GM12872 (cell line): ENCODE measurements around the gene NR2E1.

Source experiments
- TF ChIP-seq, protein P1 (sequence below): IDR thresholded peaks from 3 replicates; pipeline ENCODE4 v1.5.1; 2011; ENCODE audit warnings: low read depth, mild to moderate bottlenecking, low read length, moderate library complexity; ENCODE audit not compliant: insufficient read depth

The NR2E1 gene

DNA sequence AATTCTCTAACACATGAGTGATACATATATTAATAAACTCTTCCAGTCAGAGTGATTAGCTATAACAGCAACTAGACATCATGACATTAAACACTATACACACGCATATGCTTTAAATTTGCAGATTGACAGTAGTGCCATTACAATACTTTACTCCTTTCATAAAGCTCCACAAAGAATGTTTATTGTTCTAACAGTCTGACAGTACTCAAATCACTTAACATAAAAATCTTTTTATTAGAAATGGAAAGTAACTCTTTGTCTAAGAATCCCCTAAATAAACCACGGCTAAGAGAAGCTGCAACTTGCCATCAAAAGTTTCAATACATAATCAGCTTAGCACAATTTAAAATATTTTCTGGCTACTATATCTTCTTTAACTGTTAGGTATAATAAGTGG is 71.0 kb downstream of the NR2E1 start:
- TF ChIP-seq, protein P1, sequence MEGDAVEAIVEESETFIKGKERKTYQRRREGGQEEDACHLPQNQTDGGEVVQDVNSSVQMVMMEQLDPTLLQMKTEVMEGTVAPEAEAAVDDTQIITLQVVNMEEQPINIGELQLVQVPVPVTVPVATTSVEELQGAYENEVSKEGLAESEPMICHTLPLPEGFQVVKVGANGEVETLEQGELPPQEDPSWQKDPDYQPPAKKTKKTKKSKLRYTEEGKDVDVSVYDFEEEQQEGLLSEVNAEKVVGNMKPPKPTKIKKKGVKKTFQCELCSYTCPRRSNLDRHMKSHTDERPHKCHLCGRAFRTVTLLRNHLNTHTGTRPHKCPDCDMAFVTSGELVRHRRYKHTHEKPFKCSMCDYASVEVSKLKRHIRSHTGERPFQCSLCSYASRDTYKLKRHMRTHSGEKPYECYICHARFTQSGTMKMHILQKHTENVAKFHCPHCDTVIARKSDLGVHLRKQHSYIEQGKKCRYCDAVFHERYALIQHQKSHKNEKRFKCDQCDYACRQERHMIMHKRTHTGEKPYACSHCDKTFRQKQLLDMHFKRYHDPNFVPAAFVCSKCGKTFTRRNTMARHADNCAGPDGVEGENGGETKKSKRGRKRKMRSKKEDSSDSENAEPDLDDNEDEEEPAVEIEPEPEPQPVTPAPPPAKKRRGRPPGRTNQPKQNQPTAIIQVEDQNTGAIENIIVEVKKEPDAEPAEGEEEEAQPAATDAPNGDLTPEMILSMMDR = no peak

DNA sequence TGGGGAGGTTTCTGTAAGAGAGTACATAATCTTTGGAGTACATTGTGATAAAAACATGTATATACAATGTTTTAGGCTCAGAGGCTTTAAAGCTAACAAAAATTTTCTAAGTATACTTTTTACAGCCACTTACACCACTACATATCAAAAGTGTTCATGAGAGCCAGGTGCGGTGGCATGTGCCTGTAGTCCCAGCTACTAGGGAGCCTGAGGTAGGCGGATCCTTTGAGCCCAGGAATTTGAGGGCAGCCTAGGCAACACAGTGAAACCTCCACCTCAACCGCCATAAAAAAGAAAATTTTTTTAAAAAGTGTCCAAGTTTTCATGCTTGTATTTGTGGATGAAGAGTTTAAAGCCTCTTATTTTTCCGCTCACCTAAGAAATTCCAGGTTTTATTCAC is 72.5 kb downstream of the NR2E1 start:
- TF ChIP-seq, protein P1 = no peak
